Spleen (tissue), 7 donors: ENCODE measurements around the gene DCAF5.

Experiments used
- CTCF ChIP-seq, 11 experiments: fragments of 200-600 bp in 7 of 11; fragments of 450-650 bp in 4 of 11; sonication (generic) in 4 of 11; IDR thresholded peaks in 8 of 11; conservative IDR thresholded peaks in 3 of 11; 1 replicate in 7 of 11; 2 replicates in 4 of 11; pipeline versions ENCODE4 v1.4.0 to v1.8.0; 2016 to 2021; ENCODE audit warnings: antibody characterized with exemption in 11 of 11, inconsistent platforms in 4 of 11, mild to moderate bottlenecking in 1 of 11
- POLR2A ChIP-seq, 3 donors: fragments of 450-650 bp; IDR thresholded peaks; one replicate each; pipeline ENCODE4 v1.5.1; 2017; ENCODE audit warnings: antibody characterized with exemption in 3 of 3, mild to moderate bottlenecking in 1 of 3
- donor health status: DM: no; HTN: no; CAD: no; lungs with moderate emphysema.
- donor health status: DM: no; HTN: no; CAD: no.
- donor health status: DM: no; HTN: no; CAD: no.

DNA sequence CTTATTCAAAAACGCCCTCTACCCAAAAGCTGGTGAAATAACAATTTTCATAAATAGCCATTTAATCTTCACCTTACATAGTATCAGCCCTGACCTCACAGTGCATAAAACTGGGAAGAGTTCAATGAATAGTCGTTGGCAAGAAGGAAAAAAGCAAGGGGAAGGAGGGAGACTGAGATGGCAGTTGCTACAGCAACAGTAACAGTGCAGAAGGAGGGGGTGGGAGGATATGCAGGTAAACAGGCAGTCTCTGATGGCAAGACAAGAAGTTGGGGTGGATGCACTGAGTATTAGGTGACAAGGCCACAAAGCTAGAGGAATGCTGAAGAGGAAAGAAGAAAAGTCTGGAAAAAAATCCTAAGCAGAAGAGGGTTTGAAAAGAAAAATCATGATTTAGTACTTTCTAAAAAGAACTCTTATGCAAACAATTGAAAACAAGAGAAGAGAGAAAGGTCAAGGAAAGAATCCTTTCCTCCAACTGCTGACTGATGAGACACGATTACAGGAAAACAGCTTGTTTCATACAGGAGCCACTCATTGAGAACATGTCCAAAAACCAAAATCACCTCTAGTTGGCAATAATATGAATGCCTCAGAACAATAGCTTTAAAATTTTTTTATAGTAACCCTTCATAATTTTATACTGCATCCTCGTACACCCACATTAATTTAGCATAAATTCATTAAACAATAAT is 56.0 kb downstream of the DCAF5 start:
- TF ChIP-seq POLR2A (IDR thresholded peaks at IDR 0.05), result no peak
- no peak for TF ChIP-seq CTCF (IDR thresholded peaks at IDR 0.05 in 8 of 11, conservative IDR thresholded peaks at IDR 0.05 in 3 of 11)
